ENCODE data around the gene ABR. TPM values are rescaled to one million over a fixed set of nuclear protein-coding genes. Genes with fewer than 3 reads are reported as not detected.

ABR gene
- total and polyA plus RNA-seq, 2 of the 13 experiments (the other 11 are each of a cell fraction or from before 2014, with no cell fraction given), result 12.4 to 40.4 TPM

DNA sequence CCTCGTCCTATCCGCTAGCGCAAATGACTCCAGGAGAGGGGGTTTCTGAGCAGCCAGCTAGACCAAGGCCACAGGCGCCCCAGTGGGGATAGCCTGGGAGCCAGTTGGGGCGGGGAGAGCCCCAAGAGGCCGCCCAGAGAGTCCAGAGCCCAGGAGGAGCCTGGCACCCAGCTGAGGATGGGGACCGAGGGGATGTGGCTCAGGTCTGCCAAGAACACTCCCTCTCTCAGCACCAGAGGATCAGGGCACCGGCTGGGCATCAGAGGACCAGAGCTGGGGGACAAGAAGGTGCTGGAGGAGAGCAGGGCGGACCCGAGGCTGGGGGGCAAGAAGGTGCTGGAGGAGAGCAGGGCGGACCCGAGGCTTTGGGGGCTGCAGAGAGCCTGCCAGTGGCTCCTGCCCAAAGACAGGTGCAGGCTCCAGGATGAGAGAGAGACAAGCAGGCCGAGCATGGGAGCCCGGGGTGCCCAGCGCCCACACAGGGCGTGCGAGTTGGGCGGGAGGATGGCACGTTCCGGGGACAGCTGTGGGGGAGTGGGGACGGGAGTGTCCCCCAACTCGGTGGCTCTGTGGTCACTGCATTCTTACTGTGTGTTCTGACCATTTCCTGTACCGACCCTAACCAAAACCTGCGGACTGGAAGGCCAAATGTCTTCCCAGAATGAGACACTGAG is 143.5 kb downstream of the ABR start (continued):
- TF ChIP-seq, protein P1, sequence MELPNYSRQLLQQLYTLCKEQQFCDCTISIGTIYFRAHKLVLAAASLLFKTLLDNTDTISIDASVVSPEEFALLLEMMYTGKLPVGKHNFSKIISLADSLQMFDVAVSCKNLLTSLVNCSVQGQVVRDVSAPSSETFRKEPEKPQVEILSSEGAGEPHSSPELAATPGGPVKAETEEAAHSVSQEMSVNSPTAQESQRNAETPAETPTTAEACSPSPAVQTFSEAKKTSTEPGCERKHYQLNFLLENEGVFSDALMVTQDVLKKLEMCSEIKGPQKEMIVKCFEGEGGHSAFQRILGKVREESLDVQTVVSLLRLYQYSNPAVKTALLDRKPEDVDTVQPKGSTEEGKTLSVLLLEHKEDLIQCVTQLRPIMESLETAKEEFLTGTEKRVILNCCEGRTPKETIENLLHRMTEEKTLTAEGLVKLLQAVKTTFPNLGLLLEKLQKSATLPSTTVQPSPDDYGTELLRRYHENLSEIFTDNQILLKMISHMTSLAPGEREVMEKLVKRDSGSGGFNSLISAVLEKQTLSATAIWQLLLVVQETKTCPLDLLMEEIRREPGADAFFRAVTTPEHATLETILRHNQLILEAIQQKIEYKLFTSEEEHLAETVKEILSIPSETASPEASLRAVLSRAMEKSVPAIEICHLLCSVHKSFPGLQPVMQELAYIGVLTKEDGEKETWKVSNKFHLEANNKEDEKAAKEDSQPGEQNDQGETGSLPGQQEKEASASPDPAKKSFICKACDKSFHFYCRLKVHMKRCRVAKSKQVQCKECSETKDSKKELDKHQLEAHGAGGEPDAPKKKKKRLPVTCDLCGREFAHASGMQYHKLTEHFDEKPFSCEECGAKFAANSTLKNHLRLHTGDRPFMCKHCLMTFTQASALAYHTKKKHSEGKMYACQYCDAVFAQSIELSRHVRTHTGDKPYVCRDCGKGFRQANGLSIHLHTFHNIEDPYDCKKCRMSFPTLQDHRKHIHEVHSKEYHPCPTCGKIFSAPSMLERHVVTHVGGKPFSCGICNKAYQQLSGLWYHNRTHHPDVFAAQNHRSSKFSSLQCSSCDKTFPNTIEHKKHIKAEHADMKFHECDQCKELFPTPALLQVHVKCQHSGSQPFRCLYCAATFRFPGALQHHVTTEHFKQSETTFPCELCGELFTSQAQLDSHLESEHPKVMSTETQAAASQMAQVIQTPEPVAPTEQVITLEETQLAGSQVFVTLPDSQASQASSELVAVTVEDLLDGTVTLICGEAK (IDR thresholded peaks at IDR 0.05), result no peak
- TF ChIP-seq, protein P1 (CRISPR knock-in tag; IDR thresholded peaks at IDR 0.05), result no peak
- TF ChIP-seq, protein P2, sequence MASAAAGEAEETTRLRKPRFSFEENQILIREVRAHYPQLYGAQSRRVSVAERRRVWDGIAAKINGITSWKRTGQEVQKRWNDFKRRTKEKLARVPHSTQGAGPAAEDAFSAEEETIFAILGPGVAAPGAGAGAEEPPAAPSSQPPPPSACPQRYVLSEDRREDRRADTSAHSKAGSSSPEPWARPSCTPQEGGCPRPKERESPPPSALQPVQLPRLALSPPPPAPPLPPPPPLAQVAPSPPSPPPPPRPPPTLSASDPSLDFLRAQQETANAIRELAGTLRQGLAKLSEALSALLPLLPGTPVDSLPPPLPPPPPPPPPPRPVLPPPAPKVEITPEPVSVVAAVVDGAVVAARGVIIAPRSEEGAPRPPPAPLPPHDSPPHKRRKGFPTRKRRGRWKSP (CRISPR knock-in tag; IDR thresholded peaks at IDR 0.05), result no peak
- TF ChIP-seq ZMAT3 (CRISPR knock-in tag; conservative IDR thresholded peaks at IDR 0.05) (no peak), ZNF773 (CRISPR knock-in tag; IDR thresholded peaks at IDR 0.05; ENCODE audit: borderline replicate concordance) (no peak), ZNF839 (CRISPR knock-in tag; IDR thresholded peaks at IDR 0.05; ENCODE audit: borderline replicate concordance) (no peak), MATR3 (CRISPR knock-in tag; IDR thresholded peaks at IDR 0.05) (no peak), ZNF615 (CRISPR knock-in tag; IDR thresholded peaks at IDR 0.05; ENCODE audit: borderline replicate concordance) (no peak)
- TF ChIP-seq, protein P3, sequence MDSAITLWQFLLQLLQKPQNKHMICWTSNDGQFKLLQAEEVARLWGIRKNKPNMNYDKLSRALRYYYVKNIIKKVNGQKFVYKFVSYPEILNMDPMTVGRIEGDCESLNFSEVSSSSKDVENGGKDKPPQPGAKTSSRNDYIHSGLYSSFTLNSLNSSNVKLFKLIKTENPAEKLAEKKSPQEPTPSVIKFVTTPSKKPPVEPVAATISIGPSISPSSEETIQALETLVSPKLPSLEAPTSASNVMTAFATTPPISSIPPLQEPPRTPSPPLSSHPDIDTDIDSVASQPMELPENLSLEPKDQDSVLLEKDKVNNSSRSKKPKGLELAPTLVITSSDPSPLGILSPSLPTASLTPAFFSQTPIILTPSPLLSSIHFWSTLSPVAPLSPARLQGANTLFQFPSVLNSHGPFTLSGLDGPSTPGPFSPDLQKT (CRISPR knock-in tag; IDR thresholded peaks at IDR 0.05; ENCODE audit: borderline replicate concordance), result no peak
